ENCODE data around the gene ALPK3.

ALPK3 gene

DNA sequence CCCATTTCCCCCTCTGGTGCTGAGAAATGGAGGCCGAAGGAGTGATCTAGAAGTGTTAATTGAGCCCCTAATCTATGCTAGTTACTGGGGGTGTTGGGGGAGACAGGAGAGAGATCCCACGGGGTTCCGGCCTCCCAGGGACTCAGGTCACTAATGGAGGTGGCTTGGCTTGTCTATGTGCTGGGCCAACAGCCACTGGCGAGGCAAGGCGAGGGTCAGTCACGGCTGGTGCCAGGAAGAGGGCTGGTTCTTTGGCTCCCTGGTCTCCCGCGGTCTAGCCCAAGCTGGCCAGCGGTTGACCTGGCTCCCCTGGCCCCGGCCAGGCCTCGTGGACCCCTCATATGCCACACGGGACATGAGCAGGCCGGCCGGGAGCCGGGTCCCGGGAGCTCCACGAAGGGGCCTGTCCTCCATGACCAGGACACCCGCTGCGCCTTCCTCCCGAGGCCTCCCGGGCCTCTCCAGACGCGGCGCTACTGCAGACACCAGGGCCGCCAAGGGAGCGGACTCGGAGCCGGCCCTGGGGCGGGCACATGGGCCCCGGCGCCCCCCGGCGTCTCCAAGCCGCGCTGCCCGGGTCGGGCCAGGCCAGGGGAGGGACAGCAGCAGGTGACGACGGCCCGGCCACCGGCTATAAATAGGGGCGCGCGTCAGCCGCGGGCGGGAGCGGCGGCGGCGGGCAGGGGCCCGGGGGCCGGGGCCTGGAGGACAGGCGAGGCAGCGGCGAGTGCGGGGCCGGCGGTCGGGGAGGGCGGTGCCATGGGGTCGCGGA lies at the start of gene ALPK3:
ALPK3 (plus strand) TSS at position 663 of the 772 bp plus-strand sequence; CDS start at position 760, 97 bp downstream.
- DNase-seq = no peak

GRCh38 chr15:84772031-84772430 lies 45.1 kb upstream of the ALPK3 start:
- no peak for DNase-seq

GRCh38 chr15:84772467-84772866 lies 44.7 kb upstream of the ALPK3 start:
- no peak for DNase-seq

DNA sequence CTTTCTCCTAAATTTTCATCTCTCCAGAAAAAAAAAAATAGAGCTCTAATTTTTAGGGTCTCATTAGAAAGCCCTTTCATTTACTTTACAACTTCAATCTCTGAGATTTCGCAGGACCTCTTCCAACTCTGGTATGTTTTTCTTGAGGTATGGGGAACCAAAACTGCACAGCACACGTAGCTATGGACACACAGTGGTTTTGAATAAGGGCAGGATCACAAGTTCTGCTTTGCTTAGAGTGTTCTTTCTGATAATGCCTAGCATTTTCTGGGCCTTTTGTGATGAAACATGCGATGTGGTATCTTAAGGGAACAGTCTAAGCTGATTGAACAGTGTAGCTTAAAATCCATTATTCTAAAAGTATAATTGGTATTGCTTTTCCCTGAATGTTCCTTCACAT lies 43.4 kb upstream of the ALPK3 start:
- no peak for DNase-seq

- no peak for DNase-seq
These were observed 41.2 kb upstream of the ALPK3 start for GRCh38 chr15:84775867-84776449.

DNA sequence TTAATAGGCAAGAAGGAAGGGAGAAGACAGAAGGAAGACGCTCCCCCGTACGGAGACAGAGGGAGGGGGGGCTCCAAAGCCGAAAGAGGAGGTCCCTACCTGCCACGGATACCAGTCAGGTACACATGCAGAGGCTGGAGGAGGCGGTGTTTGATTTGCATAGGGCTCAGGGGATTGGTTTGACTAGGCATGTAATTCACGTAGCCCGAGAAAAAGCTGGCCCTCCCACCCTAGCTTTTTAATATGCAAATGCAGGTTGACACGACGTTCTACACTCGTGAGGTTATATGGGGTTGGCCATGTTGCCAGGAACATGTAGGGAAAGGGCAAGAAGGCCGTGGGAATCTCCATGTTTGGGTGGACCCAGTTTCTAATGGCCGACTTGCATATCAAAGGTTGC lies 39.0 kb upstream of the ALPK3 start:
- DNase-seq = no peak

DNA sequence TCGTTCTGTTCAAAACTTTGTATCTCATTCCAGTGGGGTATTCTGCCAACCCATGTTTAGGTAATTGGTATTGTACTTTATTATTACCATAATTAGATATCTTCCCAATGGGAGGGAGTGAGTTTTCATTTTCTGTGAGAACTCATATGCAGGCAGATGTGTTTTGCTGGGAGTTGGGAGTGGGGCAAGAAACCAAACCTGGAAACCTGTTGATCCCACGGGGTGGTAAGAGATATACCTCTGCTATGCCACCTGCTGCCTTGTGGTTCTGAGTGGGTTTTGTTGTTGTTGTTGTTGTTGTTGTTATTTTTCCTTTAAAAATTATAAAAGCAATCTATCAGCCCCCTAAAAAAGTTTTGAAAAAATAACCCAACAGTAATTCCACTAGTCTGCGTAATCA lies 36.7 kb upstream of the ALPK3 start:
- DNase-seq = no peak

- no peak for DNase-seq
These were observed 35.7 kb upstream of the ALPK3 start for GRCh38 chr15:84781495-84781894.

DNA sequence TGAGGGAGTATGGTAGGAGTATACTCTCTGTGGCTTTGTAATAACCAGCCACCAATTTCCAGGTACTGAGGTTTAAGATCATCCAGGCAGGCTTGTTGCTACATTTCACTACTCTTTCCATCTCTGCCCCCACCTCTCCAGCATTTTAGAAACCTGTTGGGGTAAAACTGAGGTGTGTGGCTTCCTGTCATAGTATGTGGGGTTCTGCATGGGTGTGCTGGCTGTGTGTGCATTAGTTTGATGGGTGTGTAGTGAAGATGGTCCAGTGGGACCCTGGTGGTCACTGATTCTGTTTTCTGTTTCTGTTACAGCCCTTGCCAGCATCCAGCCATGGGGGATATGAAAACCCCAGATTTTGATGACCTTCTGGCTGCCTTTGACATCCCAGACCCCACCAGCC lies 34.8 kb upstream of the ALPK3 start:
- DNase-seq = no peak

- DNase-seq = no peak
These were observed 33.5 kb upstream of the ALPK3 start for GRCh38 chr15:84783493-84784251.

- no peak for DNase-seq
These were observed 32.9 kb upstream of the ALPK3 start for GRCh38 chr15:84784262-84784661.

DNA sequence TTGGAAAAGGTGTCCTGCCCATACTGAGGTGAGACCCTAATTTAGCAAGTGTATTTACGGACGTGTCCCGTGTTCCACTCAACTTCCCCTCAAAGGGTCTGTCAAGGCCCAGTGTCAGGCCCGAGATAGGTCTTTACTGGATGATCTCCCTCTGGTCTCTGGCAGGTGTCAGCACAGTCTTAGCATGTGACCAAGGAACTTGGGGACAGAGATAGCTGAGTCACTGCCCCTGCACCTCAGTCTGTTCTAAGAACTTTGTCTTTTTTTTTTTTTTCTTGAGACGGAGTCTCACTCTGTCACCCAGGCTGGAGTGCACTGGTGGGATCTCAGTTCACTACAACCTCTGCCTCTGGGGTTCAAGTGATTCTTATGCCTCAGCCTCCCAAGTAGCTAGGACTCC lies 32.1 kb upstream of the ALPK3 start:
- no peak for DNase-seq

- DNase-seq = no peak
These were observed 28.7 kb upstream of the ALPK3 start for GRCh38 chr15:84788500-84788899.

- no peak for DNase-seq
These were observed 27.4 kb upstream of the ALPK3 start for GRCh38 chr15:84789762-84790161.

DNA sequence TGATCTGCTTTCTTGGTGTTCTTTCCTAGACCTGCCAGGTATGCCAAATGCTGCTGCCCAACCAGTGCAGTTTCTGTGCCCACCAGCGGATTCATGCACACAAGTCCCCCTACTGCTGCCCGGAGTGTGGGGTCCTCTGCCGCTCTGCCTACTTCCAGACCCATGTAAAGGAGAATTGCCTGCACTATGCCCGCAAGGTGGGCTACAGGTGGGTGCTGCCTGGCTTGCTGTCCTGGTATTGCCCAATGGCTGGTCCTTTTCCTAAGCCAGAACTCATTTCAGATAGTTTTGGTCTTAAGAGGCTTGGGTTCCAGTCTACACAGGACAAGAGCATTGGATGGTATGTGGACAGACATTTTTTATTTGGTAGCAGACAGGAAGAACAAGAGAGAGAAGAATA lies 26.5 kb upstream of the ALPK3 start:
- DNase-seq = no peak

GRCh38 chr15:84791763-84792162 lies 25.4 kb upstream of the ALPK3 start:
- no peak for DNase-seq

GRCh38 chr15:84793431-84794161 lies 23.6 kb upstream of the ALPK3 start:
- no peak for DNase-seq

DNA sequence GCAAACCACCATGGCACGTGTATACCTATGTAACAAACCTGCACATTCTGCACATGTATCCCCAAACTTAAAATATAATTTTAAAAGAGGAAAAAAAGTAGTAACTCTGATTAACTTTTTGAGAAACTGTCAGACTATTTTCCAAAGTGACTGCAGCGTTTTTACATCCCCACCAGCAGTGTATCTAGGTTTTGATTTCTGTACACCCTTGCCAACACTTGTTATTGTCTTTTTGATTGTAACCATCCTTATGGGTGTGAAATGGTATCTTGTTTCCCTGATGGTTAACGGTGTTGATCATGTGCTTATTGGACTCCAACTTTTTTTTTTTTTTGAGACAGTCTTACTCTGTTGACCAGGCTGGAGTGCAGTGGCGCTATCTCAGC lies 23.0 kb upstream of the ALPK3 start:
- no peak for DNase-seq

DNA sequence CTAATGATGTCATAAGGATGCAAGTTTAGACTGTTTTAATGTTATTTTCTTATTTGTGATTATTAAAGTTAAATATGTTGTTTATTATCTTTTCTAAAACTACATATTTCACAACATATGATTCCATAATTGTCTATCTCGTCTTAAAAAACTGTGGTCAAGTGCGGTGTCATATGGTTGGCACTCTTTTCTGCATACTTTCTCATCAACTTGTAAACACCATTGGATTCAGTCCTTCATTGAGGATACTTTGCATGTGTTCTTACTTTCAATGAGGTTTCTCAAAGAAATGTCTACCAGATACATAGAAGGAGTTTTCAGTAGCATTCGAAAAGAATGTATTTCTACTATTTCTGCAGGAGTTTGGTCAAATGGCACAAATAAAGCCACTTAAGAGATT lies 22.0 kb upstream of the ALPK3 start:
- no peak for DNase-seq

GRCh38 chr15:84797212-84797611 lies 19.9 kb upstream of the ALPK3 start:
- DNase-seq = no peak

DNA sequence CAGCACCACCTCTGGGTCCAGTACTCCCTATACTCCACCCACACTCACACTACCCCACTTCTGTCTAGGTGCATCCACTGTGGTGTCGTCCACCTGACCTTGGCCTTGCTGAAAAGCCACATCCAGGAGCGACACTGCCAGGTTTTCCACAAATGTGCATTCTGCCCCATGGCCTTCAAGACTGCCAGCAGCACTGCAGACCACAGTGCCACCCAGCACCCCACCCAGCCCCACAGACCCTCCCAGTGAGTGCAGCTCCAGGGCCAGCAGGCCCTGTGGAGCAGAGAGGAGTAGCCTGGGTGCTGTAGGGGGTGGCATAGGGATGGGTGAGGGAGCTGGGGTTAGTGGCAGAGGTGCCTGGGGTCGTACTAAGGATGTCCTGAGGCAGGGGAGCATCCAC lies 19.4 kb upstream of the ALPK3 start:
- DNase-seq = no peak

DNA sequence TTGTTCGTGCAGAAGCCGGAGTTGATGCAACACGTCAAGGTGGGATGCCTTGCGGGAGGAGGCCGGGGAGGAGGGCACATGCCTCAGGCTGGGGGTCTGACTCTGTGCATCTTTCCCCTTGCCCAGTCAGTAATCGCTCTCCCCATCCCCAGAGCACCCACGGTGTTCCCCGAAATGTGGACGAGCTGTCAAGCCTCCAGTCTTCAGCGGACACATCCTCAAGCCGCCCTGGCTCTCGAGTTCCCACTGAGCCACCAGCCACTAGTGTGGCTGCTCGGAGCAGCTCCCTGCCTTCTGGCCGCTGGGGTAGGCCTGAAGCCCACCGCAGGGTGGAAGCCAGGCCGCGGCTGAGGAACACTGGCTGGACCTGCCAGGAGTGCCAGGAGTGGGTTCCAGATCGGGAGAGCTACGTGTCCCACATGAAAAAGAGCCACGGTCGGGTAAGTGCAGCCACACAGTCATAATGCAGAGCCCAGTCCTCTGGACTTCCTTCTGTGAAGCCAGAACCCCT lies 18.7 kb upstream of the ALPK3 start:
- no peak for DNase-seq

GRCh38 chr15:84799511-84800187 lies 17.5 kb upstream of the ALPK3 start:
- no peak for DNase-seq

All from activated CD8-positive, alpha-beta memory T cell treated with anti-CD3 and anti-CD28 coated beads, Interleukin-2, amount 50 U/mL, for 4 hours (primary cell).